HepG2 (cell line): ENCODE measurements around the gene NGRN. TPM values are rescaled to one million over a fixed set of nuclear protein-coding genes. Genes with fewer than 3 reads are reported as not detected.

Experiments
- ARNT ChIP-seq: fragments of 450-650 bp; IDR thresholded peaks from 2 replicates; pipeline ENCODE4 v1.6.1; 2017
- ATF6 ChIP-seq: sonication (generic); formaldehyde crosslinking; conservative IDR thresholded peaks from 2 replicates; pipeline ENCODE4 v1.4.0; 2020; ENCODE audit warnings: missing genetic modification reagents
- CTCF ChIP-seq: sonication (generic); formaldehyde crosslinking; IDR thresholded peaks from 2 replicates; pipeline ENCODE4 v1.5.0; 2020; ENCODE audit warnings: mild to moderate bottlenecking, missing genetic modification reagents, moderate library complexity
- FOXP4 ChIP-seq: sonication (generic); formaldehyde crosslinking; IDR thresholded peaks from 2 replicates; pipeline ENCODE4 v1.4.0; 2020; ENCODE audit warnings: missing genetic modification reagents
- GPBP1L1 ChIP-seq: sonication (generic); formaldehyde crosslinking; IDR thresholded peaks from 2 replicates; pipeline ENCODE4 v1.5.0; 2020; ENCODE audit warnings: mild to moderate bottlenecking, missing genetic modification reagents
- IKZF4 ChIP-seq: sonication (generic); formaldehyde crosslinking; IDR thresholded peaks from 2 replicates; pipeline ENCODE4 v1.5.1; 2020; ENCODE audit warnings: borderline replicate concordance, mild to moderate bottlenecking, low read depth, missing genetic modification reagents; ENCODE audit errors: not compliant biosample characterization
- SMAD3 ChIP-seq: sonication (generic); formaldehyde crosslinking; IDR thresholded peaks from 2 replicates; pipeline ENCODE4 v1.4.0; 2020; ENCODE audit warnings: missing genetic modification reagents
- UBTF ChIP-seq: sonication (generic); formaldehyde crosslinking; IDR thresholded peaks from 2 replicates; pipeline ENCODE4 v1.4.0; 2020; ENCODE audit warnings: mild to moderate bottlenecking, missing genetic modification reagents
- ZNF546 ChIP-seq: sonication (generic); formaldehyde crosslinking; conservative IDR thresholded peaks from 2 replicates; pipeline ENCODE4 v1.8.1; 2023; ENCODE audit warnings: mild to moderate bottlenecking, missing genetic modification reagents
- ZNF589 ChIP-seq: sonication (generic); formaldehyde crosslinking; conservative IDR thresholded peaks from 2 replicates; pipeline ENCODE4 v1.8.0; 2022; ENCODE audit warnings: mild to moderate bottlenecking, moderate library complexity, missing genetic modification reagents
- ZNF646 ChIP-seq: sonication (generic); formaldehyde crosslinking; IDR thresholded peaks from 2 replicates; pipeline ENCODE4 v1.9.0; 2021; ENCODE audit warnings: mild to moderate bottlenecking, missing genetic modification reagents
- polyA plus RNA-seq, 8 experiments: library from polyadenylated mRNA; depleted of rRNA in 3 of 8; stranded (reverse) in 7 of 8; unstranded in 1 of 8; fragments of >200 nt; fragmentation: Illumina TruSeq in 4 of 8; extraction: Trizol in 4 of 8; gene quantifications; 2 replicates each; pipeline versions ENCODE4 v1.2.1 to v1.2.3, GENCODE V29; 2011 to 2016; ENCODE audit warnings: low read depth in 4 of 8, missing spikeins in 1 of 8, mixed read lengths in 1 of 8; ENCODE audit not compliant: insufficient read depth in 1 of 8
- total RNA-seq, 5 experiments: library from RNA; depleted of rRNA; stranded (reverse); fragments of >200 nt; fragmentation: Illumina TruSeq; extraction: Trizol; gene quantifications; 2 replicates each; pipeline ENCODE4 v1.2.3, GENCODE V29; 2016; ENCODE audit warnings: low read depth in 1 of 5

NGRN gene
- total and polyA plus RNA-seq, 2 of the 13 experiments (the other 11 are each of a cell fraction or from before 2014, with no cell fraction given): 39.8 to 63.7 TPM

GRCh38 chr15:90249203-90249863, 16.1 kb upstream of the NGRN start, which contains the start of gene TTLL13 (continued):
- no peak for TF ChIP-seq GPBP1L1 (CRISPR knock-in tag)
- no peak for TF ChIP-seq IKZF4 (CRISPR knock-in tag)
- no peak for TF ChIP-seq ARNT
- TF ChIP-seq ATF6: no peak
- peak; percentile 35 for TF ChIP-seq CTCF
- no peak for TF ChIP-seq ZNF546
- peak; percentile 33; the same call in 1 of the 2 replicates for TF ChIP-seq FOXP4 (CRISPR knock-in tag)
- TF ChIP-seq SMAD3 (CRISPR knock-in tag): no peak
- TF ChIP-seq ZNF646 (CRISPR knock-in tag): no peak
- peak; percentile 63 for TF ChIP-seq UBTF (CRISPR knock-in tag)
- TF ChIP-seq ZNF589 (CRISPR knock-in tag): no peak
